ENCODE data around the gene MAP6D1. TPM values are rescaled to one million over a fixed set of nuclear protein-coding genes. Genes with fewer than 3 reads are reported as not detected.

The MAP6D1 gene
- total and polyA plus RNA-seq, 9 of the 15 experiments (the other 6 are each of a cell fraction or from before 2014, with no cell fraction given), result 0.16 to 1.5 (median 0.44) TPM; not detected in 3

Other genes with a start within 250 kb of the MAP6D1 start
- gene KLHL24, start 190.0 kb downstream of the MAP6D1 start, total RNA-seq (2014; rRNA removed), result 9.5 and 14.2 TPM in 2 replicates
- gene KLHL24, start 190.0 kb downstream of the MAP6D1 start, total RNA-seq (2014; rRNA removed; fragmentation: Illumina TruSeq; extraction: Trizol), result 14.7 and 18.8 TPM in 2 replicates
- 7.4 and 8.7 TPM in 2 replicates for gene KLHL24, start 190.0 kb downstream of the MAP6D1 start, total RNA-seq (2015; rRNA removed; fragmentation: Illumina TruSeq; extraction: Trizol)
- 14.5 and 21.2 TPM in 2 replicates for gene KLHL24, start 190.0 kb downstream of the MAP6D1 start, total RNA-seq (2021)
- 15.8 and 18.3 TPM in 2 replicates for gene KLHL24, start 190.0 kb downstream of the MAP6D1 start, polyA plus RNA-seq (2011; rRNA removed)
- 9.1 and 13.7 TPM in 2 replicates for gene KLHL24, start 190.0 kb downstream of the MAP6D1 start, polyA plus RNA-seq (2014; fragmentation: Illumina TruSeq; extraction: Trizol)
- gene KLHL24, start 190.0 kb downstream of the MAP6D1 start, polyA plus RNA-seq (2014; fragmentation: Nextera tagmentation; extraction: Ambion mirVana), result 1 to 10 TPM; 3.3 to 6.6 TPM
- 13.8 and 17.1 TPM in 2 replicates for gene KLHL24, start 190.0 kb downstream of the MAP6D1 start, polyA plus RNA-seq (2014; rRNA removed)
- gene YEATS2, start 127.8 kb downstream of the MAP6D1 start, total RNA-seq (2014; rRNA removed), result 18.4 and 18.8 TPM in 2 replicates
- 21.3 and 22.0 TPM in 2 replicates for gene YEATS2, start 127.8 kb downstream of the MAP6D1 start, total RNA-seq (2014; rRNA removed; fragmentation: Illumina TruSeq; extraction: Trizol)
- 20.3 and 22.6 TPM in 2 replicates for gene YEATS2, start 127.8 kb downstream of the MAP6D1 start, total RNA-seq (2015; rRNA removed; fragmentation: Illumina TruSeq; extraction: Trizol)
- gene YEATS2, start 127.8 kb downstream of the MAP6D1 start, total RNA-seq (2021), result 18.6 and 19.0 TPM in 2 replicates
- 35.2 and 36.6 TPM in 2 replicates for gene YEATS2, start 127.8 kb downstream of the MAP6D1 start, polyA plus RNA-seq (2011; rRNA removed)
- 25.8 and 27.1 TPM in 2 replicates for gene YEATS2, start 127.8 kb downstream of the MAP6D1 start, polyA plus RNA-seq (2014; fragmentation: Illumina TruSeq; extraction: Trizol)
- gene YEATS2, start 127.8 kb downstream of the MAP6D1 start, polyA plus RNA-seq (2014; fragmentation: Nextera tagmentation; extraction: Ambion mirVana), result 1 to 10 TPM; 1.8 to 2.1 TPM
- gene YEATS2, start 127.8 kb downstream of the MAP6D1 start, polyA plus RNA-seq (2014; rRNA removed), result 14.7 and 16.7 TPM in 2 replicates
- 61.8 and 70.6 TPM in 2 replicates for gene PARL, start 59.3 kb upstream of the MAP6D1 start, total RNA-seq (2014; rRNA removed)
- gene PARL, start 59.3 kb upstream of the MAP6D1 start, total RNA-seq (2014; rRNA removed; fragmentation: Illumina TruSeq; extraction: Trizol), result 57.4 and 74.2 TPM in 2 replicates
- 49.8 and 56.5 TPM in 2 replicates for gene PARL, start 59.3 kb upstream of the MAP6D1 start, total RNA-seq (2015; rRNA removed; fragmentation: Illumina TruSeq; extraction: Trizol)
- 67.7 and 82.2 TPM in 2 replicates for gene PARL, start 59.3 kb upstream of the MAP6D1 start, total RNA-seq (2021)
- 56.4 and 77.6 TPM in 2 replicates for gene PARL, start 59.3 kb upstream of the MAP6D1 start, polyA plus RNA-seq (2011; rRNA removed)
- 55.0 and 65.5 TPM in 2 replicates for gene PARL, start 59.3 kb upstream of the MAP6D1 start, polyA plus RNA-seq (2014; fragmentation: Illumina TruSeq; extraction: Trizol)
- 10 to 100 TPM; 39.5 to 43.6 TPM for gene PARL, start 59.3 kb upstream of the MAP6D1 start, polyA plus RNA-seq (2014; fragmentation: Nextera tagmentation; extraction: Ambion mirVana)
- 78.0 and 82.4 TPM in 2 replicates for gene PARL, start 59.3 kb upstream of the MAP6D1 start, polyA plus RNA-seq (2014; rRNA removed)
- 22.0 and 27.1 TPM in 2 replicates for gene ABCC5, start 192.3 kb upstream of the MAP6D1 start, total RNA-seq (2014; rRNA removed)
- gene ABCC5, start 192.3 kb upstream of the MAP6D1 start, total RNA-seq (2014; rRNA removed; fragmentation: Illumina TruSeq; extraction: Trizol), result 36.7 and 38.2 TPM in 2 replicates
- 22.8 and 24.9 TPM in 2 replicates for gene ABCC5, start 192.3 kb upstream of the MAP6D1 start, total RNA-seq (2015; rRNA removed; fragmentation: Illumina TruSeq; extraction: Trizol)
- gene ABCC5, start 192.3 kb upstream of the MAP6D1 start, total RNA-seq (2021), result 50.0 and 50.9 TPM in 2 replicates
- gene ABCC5, start 192.3 kb upstream of the MAP6D1 start, polyA plus RNA-seq (2011; rRNA removed), result 36.9 and 39.3 TPM in 2 replicates
- gene ABCC5, start 192.3 kb upstream of the MAP6D1 start, polyA plus RNA-seq (2014; fragmentation: Illumina TruSeq; extraction: Trizol), result 38.4 and 44.0 TPM in 2 replicates
- gene ABCC5, start 192.3 kb upstream of the MAP6D1 start, polyA plus RNA-seq (2014; fragmentation: Nextera tagmentation; extraction: Ambion mirVana), result 10 to 100 TPM; 41.9 to 53.0 TPM
- 51.4 and 56.6 TPM in 2 replicates for gene ABCC5, start 192.3 kb upstream of the MAP6D1 start, polyA plus RNA-seq (2014; rRNA removed)
- gene HTR3D, start 206.2 kb upstream of the MAP6D1 start, total RNA-seq (2014; rRNA removed), result not detected in 2 replicates
- not detected in 2 replicates for gene HTR3D, start 206.2 kb upstream of the MAP6D1 start, total RNA-seq (2014; rRNA removed; fragmentation: Illumina TruSeq; extraction: Trizol)
- not detected in 2 replicates for gene HTR3D, start 206.2 kb upstream of the MAP6D1 start, total RNA-seq (2015; rRNA removed; fragmentation: Illumina TruSeq; extraction: Trizol)
- gene HTR3D, start 206.2 kb upstream of the MAP6D1 start, total RNA-seq (2021), result not detected in 2 replicates
- not detected in 2 replicates for gene HTR3D, start 206.2 kb upstream of the MAP6D1 start, polyA plus RNA-seq (2011; rRNA removed)
- not detected in 2 replicates for gene HTR3D, start 206.2 kb upstream of the MAP6D1 start, polyA plus RNA-seq (2014; fragmentation: Illumina TruSeq; extraction: Trizol)
- not detected for gene HTR3D, start 206.2 kb upstream of the MAP6D1 start, polyA plus RNA-seq (2014; fragmentation: Nextera tagmentation; extraction: Ambion mirVana)
- not detected in 2 replicates for gene HTR3D, start 206.2 kb upstream of the MAP6D1 start, polyA plus RNA-seq (2014; rRNA removed)
- not detected in 2 replicates for gene HTR3C, start 227.5 kb upstream of the MAP6D1 start, total RNA-seq (2014; rRNA removed)
- gene HTR3C, start 227.5 kb upstream of the MAP6D1 start, total RNA-seq (2014; rRNA removed; fragmentation: Illumina TruSeq; extraction: Trizol), result not detected in 2 replicates
- not detected in 2 replicates for gene HTR3C, start 227.5 kb upstream of the MAP6D1 start, total RNA-seq (2015; rRNA removed; fragmentation: Illumina TruSeq; extraction: Trizol)
- not detected in 2 replicates for gene HTR3C, start 227.5 kb upstream of the MAP6D1 start, total RNA-seq (2021)
- 0.06 TPM in 1 of 2 replicates, not detected in the other for gene HTR3C, start 227.5 kb upstream of the MAP6D1 start, polyA plus RNA-seq (2011; rRNA removed)
- gene HTR3C, start 227.5 kb upstream of the MAP6D1 start, polyA plus RNA-seq (2014; fragmentation: Illumina TruSeq; extraction: Trizol), result not detected in 2 replicates
- gene HTR3C, start 227.5 kb upstream of the MAP6D1 start, polyA plus RNA-seq (2014; fragmentation: Nextera tagmentation; extraction: Ambion mirVana), result under 1 TPM in 1 of 2 experiments, not detected in 1; 0.04 TPM
- not detected in 2 replicates for gene HTR3C, start 227.5 kb upstream of the MAP6D1 start, polyA plus RNA-seq (2014; rRNA removed)